GM23248 (cell line): ENCODE measurements around the gene ACTL6A.

Experiments used
- EZH2 ChIP-seq: fragments of 200-600 bp; sonication (generic); IDR thresholded peaks from 2 replicates; pipeline ENCODE4 v1.6.1; 2018; ENCODE audit warnings: antibody characterized with exemption, mild to moderate bottlenecking; ENCODE audit not compliant: insufficient read depth, poor library complexity, severe bottlenecking
- EZH2phosphoT487 ChIP-seq: fragments of 200-600 bp; sonication (generic); IDR thresholded peaks from 2 replicates; pipeline ENCODE4 v1.6.1; 2018; ENCODE audit warnings: antibody characterized with exemption, moderate library complexity, mild to moderate bottlenecking, low read depth; ENCODE audit not compliant: insufficient read depth

DNA sequence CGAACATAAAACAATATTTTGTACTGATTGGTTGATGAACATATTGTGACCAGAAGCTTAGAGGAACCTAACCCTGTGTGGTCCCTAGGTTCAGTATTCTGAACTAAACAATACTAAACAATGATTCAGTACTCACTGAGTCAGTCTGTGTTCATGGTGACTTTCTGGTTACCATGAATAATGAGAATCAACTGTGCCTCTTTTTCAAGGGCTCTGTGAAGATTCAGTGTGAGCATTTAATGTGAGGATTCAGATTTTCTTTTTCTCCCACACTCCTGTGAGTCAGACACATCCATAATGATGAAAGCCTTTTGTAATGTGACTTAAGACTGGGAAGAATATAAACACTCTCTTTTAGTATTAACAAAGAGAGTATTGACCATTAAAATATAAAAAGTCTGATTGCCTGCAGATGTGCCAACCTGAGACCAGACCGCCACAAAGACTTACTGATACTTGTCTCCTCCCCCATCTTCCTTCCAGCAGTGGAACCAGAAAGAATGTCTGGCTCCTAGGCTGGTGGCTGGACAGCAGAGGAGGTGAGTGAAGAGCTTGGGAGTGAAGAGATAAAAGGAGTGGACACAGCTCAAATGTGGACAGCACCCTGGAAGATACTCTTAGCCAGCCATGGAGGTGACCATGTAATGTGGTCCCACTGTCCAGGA is 17.6 kb upstream of the ACTL6A start:
- TF ChIP-seq EZH2 (no peak), EZH2phosphoT487 (no peak)
